ENCODE results near the gene AGPAT4.

AGPAT4 gene

GRCh38 chr6:161152527-161152862 lies 121.4 kb downstream of the AGPAT4 start:
- DNase-seq (ENCODE audit: low read depth in 2 of 2) = no peak
- H3K4me3 ChIP-seq (replicated peaks in 1 of 2; ENCODE audit: low read depth in 2 of 2, low read length in 2 of 2) = no peak overlapping the region
- TF ChIP-seq, protein P1, sequence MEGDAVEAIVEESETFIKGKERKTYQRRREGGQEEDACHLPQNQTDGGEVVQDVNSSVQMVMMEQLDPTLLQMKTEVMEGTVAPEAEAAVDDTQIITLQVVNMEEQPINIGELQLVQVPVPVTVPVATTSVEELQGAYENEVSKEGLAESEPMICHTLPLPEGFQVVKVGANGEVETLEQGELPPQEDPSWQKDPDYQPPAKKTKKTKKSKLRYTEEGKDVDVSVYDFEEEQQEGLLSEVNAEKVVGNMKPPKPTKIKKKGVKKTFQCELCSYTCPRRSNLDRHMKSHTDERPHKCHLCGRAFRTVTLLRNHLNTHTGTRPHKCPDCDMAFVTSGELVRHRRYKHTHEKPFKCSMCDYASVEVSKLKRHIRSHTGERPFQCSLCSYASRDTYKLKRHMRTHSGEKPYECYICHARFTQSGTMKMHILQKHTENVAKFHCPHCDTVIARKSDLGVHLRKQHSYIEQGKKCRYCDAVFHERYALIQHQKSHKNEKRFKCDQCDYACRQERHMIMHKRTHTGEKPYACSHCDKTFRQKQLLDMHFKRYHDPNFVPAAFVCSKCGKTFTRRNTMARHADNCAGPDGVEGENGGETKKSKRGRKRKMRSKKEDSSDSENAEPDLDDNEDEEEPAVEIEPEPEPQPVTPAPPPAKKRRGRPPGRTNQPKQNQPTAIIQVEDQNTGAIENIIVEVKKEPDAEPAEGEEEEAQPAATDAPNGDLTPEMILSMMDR (IDR thresholded peaks at IDR 0.05; ENCODE audit: low read depth, low read length) = no peak

- DNase-seq (ENCODE audit: low read depth in 2 of 2) = no peak
- TF ChIP-seq, protein P1 (IDR thresholded peaks at IDR 0.05; ENCODE audit: low read depth, low read length) = no peak
- no peak overlapping the region for H3K4me3 ChIP-seq (replicated peaks in 1 of 2; ENCODE audit: low read depth in 2 of 2, low read length in 2 of 2)
Observed at GRCh38 chr6:161151660-161152526, 122.0 kb downstream of the AGPAT4 start.

DNA sequence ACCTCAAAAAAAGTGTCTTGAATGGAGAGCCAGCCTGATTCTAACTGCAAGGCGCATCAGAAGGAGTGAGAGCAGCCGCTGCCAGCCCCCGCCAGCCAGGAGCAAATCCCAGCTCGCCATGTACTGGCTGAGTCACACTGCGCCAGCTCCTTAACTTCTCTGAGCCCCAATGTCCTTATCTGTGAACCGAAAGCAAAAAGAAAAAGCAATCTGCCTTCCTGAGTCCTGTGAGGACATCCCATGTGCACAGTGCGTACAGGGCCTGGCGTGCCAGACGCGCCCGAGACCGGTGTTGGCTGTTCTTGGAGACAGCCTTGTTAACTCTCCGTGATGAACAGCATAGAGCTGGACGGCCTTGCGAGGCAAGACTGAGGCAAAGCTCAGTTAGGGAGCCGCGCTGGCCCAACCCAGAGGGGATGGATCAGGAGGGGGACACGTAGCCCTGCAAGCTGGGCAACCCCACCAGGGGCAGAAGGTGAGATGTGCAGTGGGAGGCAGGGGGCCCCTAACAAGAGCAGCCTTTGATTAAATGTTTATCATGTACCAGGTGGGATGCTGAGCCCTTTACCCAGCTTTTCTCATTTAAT lies 122.7 kb downstream of the AGPAT4 start:
- H3K4me3 ChIP-seq (replicated peaks in 1 of 2; ENCODE audit: low read depth in 2 of 2, low read length in 2 of 2) = no peak overlapping the region
- TF ChIP-seq, protein P1 (IDR thresholded peaks at IDR 0.05; ENCODE audit: low read depth, low read length) = no peak
- DNase-seq (ENCODE audit: low read depth in 2 of 2) = no peak

DNA sequence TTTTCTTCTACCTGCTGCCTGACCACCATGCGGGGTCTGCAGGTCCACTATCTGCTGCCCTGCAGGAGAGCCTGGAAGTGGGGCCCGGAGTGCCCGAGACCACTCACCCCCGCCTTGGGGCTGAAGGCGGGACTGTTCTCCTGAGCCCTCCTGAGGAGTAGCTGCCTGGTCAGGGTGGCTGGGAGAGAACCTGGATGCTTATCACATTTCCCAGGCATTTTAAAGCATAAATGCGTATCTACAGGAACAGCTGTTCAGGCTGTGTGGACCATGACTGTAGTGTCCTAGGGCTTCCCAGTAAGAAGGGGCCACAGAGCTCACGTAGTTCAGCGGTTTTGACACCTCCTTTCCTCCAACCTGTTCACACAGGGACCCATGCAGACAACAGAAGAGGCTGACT lies 123.3 kb downstream of the AGPAT4 start:
- TF ChIP-seq, protein P1 (IDR thresholded peaks at IDR 0.05; ENCODE audit: low read depth, low read length) = no peak
- H3K4me3 ChIP-seq (replicated peaks in 1 of 2; ENCODE audit: low read depth in 2 of 2, low read length in 2 of 2) = no peak overlapping the region
- no peak for DNase-seq (ENCODE audit: low read depth in 2 of 2)

DNA sequence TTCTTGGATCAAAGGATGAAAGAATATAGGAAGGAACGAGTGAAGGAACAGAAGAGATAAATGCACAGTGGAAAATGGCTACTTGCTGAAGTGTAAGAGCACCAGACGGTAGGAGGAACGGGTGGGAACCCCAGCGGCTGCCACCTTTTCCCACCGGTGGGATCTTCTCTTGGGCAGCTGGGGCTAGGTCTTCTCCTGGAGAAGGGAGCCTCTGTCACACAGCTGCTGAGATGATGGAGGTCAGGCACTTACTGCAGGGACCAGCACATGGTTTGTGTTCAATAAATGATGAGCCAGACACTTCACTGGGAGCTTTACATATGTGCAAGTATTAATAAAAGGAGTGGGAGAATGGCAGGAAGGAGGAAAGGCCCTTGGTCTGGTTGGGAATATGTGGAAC lies 123.7 kb downstream of the AGPAT4 start:
- no peak for DNase-seq (ENCODE audit: low read depth in 2 of 2)
- TF ChIP-seq, protein P1 (IDR thresholded peaks at IDR 0.05; ENCODE audit: low read depth, low read length) = no peak
- no peak overlapping the region for H3K4me3 ChIP-seq (replicated peaks in 1 of 2; ENCODE audit: low read depth in 2 of 2, low read length in 2 of 2)

DNA sequence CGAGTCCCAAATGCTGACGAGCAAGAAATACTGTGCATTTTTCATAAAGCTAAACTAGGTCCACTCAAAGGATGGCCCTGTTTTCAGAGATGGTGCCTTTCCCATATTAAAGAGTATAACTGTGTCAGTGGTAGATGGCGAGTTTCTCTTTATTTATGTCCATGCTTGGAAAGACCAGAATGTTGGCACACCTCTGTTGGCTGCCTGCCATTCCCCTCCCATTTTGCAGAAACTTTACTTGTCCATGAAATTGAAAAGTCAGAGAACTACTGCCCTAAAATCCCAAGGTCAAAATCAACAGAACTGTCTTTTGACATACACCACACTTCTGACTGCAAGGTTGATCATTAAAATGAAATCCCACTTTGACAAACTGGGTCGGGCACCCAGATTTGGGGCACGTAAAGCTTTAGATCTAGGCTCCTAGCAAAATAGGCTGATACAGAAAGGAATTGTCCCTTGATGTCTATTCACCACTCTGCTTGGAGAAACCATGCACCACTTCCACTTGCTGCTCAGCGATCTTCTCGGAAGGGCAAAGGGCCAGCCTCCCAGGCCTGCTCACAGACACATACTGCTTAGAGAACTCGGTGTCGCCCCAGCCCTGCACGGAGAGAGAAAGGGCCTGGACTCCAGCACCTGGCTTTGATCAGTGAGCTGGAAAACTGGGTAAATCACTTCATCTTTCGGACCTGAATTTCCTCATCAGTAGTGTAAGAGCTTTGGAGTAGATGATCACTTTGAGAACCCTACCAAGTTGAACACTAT lies 130.0 kb downstream of the AGPAT4 start:
- TF ChIP-seq, protein P1 (IDR thresholded peaks at IDR 0.05; ENCODE audit: low read depth, low read length) = no peak
- no peak for DNase-seq (ENCODE audit: low read depth in 2 of 2)
- H3K4me3 ChIP-seq (replicated peaks in 1 of 2; ENCODE audit: low read depth in 2 of 2, low read length in 2 of 2) = no peak overlapping the region
